ENCODE measurements around the gene FAM219A.

GRCh38 chr9:34506623-34507022 is 48.3 kb upstream of the FAM219A start:
- TF ChIP-seq CTCF (conservative IDR thresholded peaks at IDR 0.05; ENCODE audit: low read depth, low read length), result no peak
- no peak for TF ChIP-seq EZH2 (IDR thresholded peaks at IDR 0.05; ENCODE audit: borderline replicate concordance, low read depth, low read length, poor library complexity, severe bottlenecking)
